Measurements from ENCODE around the gene NANOS2. TPM values are rescaled to one million over a fixed set of nuclear protein-coding genes. Genes with fewer than 3 reads are reported as not detected.

NANOS2 gene
- total and polyA plus RNA-seq, 2 of the 4 experiments (the other 2 are of a cell fraction), result not detected

DNA sequence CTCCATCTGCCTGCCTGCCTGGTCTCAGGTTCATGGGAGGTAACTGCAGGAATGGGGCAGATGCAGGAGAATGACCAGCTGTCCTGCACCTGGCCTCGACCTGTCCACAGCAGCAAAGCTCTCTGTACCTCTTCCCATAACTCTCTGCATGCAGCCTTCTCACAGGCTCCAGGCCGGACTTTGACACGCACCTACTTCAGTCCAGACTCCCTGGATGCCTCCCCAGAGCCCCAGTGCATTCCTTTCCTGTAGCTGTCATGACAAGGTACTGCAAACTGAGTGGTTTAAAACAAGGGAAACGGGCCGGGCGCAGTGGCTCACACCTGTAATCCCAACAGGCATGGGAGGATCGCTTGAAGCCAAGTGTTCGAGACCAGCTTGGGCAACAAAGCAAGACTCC is 3.3 kb downstream of the NANOS2 start:
- Histone ChIP-seq H3K9ac (ENCODE audit: low read depth, low read length) (no peak overlapping the region), H2BK5ac (ENCODE audit: low read depth, low read length, poor library complexity, severe bottlenecking) (no peak overlapping the region), H3K27ac (ENCODE audit: insufficient read depth, low read length) (no peak overlapping the region), H2AK5ac (ENCODE audit: low read depth, low read length) (no peak overlapping the region), H3K18ac (ENCODE audit: low read depth, low read length) (no peak overlapping the region), H3K36me3 (ENCODE audit: control insufficient read depth, insufficient read depth, low read length) (no peaks in the 10 kb centered on the region), H2BK20ac (ENCODE audit: low read depth, low read length) (no peak overlapping the region), H3K4me3 (ENCODE audit: insufficient read depth, low read depth, low read length) (no peak overlapping the region), H3K4ac (ENCODE audit: low read depth, low read length) (no peak overlapping the region), H3K9me3 (ENCODE audit: control insufficient read depth, insufficient read depth, low read length) (no peaks in the 10 kb centered on the region), H4K8ac (ENCODE audit: low read depth in 2 of 2, low read length in 2 of 2) (no peak overlapping the region), H4K91ac (ENCODE audit: insufficient read depth, low read depth, low read length) (no peak overlapping the region), H3K4me2 (ENCODE audit: low read depth, low read length) (no peak overlapping the region), H3K9me1 (ENCODE audit: insufficient read depth, low read length) (peaks cover 3% of the 10 kb centered on the region; the same call in 1 of the 2 replicates), H2AK9ac (replicated peaks; ENCODE audit: low read depth, low read length, poor library complexity) (no peak overlapping the region), H3K56ac (ENCODE audit: extremely low read depth, insufficient read depth, low read length) (no peak overlapping the region), H3K27me3 (ENCODE audit: control insufficient read depth, insufficient read depth, low read length) (peaks cover 28% of the 10 kb centered on the region), H2BK120ac (ENCODE audit: low read depth, low read length) (no peak overlapping the region), H3K79me1 (ENCODE audit: low read depth in 1 of 2, low read length in 2 of 2) (no peaks in the 10 kb centered on the region), H3K4me1 (ENCODE audit: control insufficient read depth, insufficient read depth, low read length) (no peaks in the 10 kb centered on the region), H4K20me1 (ENCODE audit: insufficient read depth, low read length) (no peaks in the 10 kb centered on the region), H3K23ac (ENCODE audit: low read depth, low read length) (no peak overlapping the region), H4K5ac (ENCODE audit: low read depth, low read length) (no peak overlapping the region), H2BK15ac (ENCODE audit: low read depth, low read length) (no peak overlapping the region), H3K14ac (replicated peaks; ENCODE audit: low read depth, low read length) (no peak overlapping the region), H2AFZ (replicated peaks; ENCODE audit: low read length, poor library complexity) (no peak overlapping the region)
- BruUV-seq (replicated peaks), result no TSS peak
- DNase-seq (no peak), ATAC-seq (ENCODE audit: low read depth) (no peak)
- in situ Hi-C loops (cut with MboI; ENCODE audit: low sequenced_read_pairs), result no loop called here
- CTCF ChIA-PET, result no interaction called here
- TF ChIP-seq RFX5 (IDR thresholded peaks at IDR 0.05; ENCODE audit: low read depth, low read length) (no peak), CHD1 (IDR thresholded peaks at IDR 0.05; ENCODE audit: low read depth, low read length) (no peak), SMC3 (IDR thresholded peaks at IDR 0.05; ENCODE audit: low read depth, low read length) (no peak)
- TF ChIP-seq, protein P1, sequence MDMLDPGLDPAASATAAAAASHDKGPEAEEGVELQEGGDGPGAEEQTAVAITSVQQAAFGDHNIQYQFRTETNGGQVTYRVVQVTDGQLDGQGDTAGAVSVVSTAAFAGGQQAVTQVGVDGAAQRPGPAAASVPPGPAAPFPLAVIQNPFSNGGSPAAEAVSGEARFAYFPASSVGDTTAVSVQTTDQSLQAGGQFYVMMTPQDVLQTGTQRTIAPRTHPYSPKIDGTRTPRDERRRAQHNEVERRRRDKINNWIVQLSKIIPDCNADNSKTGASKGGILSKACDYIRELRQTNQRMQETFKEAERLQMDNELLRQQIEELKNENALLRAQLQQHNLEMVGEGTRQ (IDR thresholded peaks at IDR 0.05; ENCODE audit: low read depth, low read length), result no peak
- intact Hi-C loops (cut with micrococcal nuclease), result no loop called here
- POLR2A ChIA-PET (ENCODE audit: unreplicated experiment), result no interaction called here
- dilution Hi-C loops (cut with HindIII; ENCODE audit: low sequenced_read_pairs, unreplicated experiment), result no loop called here
- no CpG with 5 or more reads among the region's 8 CpGs for WGBS, 2 experiments (ENCODE audit: extremely low coverage in 2 of 2, insufficient read length in 1 of 2)
